Midbrain (tissue), 1 donor: ENCODE results near the gene MTARC1.

ENCODE experiments used
- DNase-seq: peaks from one replicate; lab custom pipeline; 2025; lab: John Stamatoyannopoulos, UW

MTARC1 gene

GRCh38 chr1:220806408-220806807, 19.7 kb downstream of the MTARC1 start:
- no peak for DNase-seq

DNA sequence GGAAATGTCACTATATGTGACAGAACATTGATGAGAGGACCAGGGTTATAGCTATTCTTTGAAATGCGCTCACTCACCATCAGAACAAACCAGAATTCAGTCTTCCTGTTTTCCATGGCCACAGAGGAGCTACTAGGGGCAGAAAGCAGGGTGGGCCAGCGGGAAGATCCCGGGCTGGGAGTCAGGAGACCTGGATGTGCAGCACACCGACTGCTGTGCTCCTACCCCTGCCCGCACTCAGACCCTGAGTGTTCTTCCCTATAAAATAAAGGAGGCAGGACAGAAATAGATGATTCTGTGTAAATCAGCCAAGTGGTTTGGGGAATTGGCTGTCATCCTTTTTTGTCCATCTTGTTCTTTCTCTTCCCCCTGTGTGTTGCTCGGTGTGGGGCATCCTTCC, 21.0 kb downstream of the MTARC1 start:
- DNase-seq = no peak

GRCh38 chr1:220808345-220809186, 21.9 kb downstream of the MTARC1 start:
- DNase-seq = no peak

DNA sequence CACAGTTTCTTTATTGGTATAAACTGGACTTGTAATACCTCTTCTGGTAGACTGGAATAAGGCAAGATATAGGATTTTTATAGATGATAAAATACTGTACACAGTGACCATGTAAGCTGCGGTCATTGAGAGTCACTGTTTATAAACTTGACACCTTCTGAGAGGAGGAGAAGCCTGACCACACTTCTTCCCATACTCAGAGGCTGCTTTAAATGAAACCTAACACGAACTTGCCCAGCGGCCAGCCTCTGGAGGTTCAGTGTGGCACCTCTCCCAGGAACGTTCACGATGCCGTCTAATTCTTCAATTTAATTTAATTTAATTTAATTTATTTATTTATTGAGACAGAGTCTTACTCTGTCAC, 22.5 kb downstream of the MTARC1 start:
- DNase-seq = no peak

GRCh38 chr1:220809704-220810103, 23.0 kb downstream of the MTARC1 start:
- no peak for DNase-seq

GRCh38 chr1:220810179-220810653, 23.5 kb downstream of the MTARC1 start:
- DNase-seq = peak; percentile 54

DNA sequence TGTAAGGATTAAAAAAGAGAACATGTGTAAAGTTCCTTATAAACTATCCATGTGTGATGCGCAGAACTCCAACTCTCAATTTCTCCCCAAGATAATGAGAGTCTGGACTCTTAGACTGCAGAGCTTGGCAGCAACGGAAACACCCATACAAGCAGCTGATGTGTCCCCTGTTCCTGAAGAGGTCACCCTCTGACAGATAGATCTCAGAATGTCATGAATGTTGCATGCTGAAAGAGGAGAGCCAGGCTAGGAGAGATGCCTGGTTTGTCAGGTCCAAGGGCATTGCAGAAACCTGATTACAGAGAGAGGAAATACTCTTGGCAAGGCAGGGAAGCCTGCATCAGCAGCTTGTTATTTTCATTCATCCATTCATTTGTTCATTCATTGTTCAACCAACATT, 24.2 kb downstream of the MTARC1 start:
- no peak for DNase-seq

- no peak for DNase-seq
Observed at GRCh38 chr1:220811695-220812094, 25.0 kb downstream of the MTARC1 start.

DNA sequence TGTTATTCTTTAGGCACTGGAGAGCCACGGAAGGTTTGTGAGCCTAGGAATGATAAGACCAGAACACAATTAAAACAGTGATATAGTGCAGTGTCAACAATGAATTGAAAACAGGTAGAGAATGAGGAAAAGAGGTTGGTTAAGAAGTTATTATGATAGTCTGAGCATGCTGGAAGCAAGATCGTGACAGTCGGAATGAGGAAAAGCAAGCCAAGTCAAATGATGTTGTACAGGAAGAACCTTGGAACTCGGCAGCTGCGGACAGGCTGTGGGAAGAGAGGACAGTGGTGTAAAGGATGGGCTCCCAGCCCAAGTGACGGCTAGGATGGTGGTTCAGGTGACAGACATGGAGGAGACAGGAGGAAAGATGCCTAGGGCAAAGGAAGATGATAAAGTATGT, 25.6 kb downstream of the MTARC1 start:
- DNase-seq = no peak

DNA sequence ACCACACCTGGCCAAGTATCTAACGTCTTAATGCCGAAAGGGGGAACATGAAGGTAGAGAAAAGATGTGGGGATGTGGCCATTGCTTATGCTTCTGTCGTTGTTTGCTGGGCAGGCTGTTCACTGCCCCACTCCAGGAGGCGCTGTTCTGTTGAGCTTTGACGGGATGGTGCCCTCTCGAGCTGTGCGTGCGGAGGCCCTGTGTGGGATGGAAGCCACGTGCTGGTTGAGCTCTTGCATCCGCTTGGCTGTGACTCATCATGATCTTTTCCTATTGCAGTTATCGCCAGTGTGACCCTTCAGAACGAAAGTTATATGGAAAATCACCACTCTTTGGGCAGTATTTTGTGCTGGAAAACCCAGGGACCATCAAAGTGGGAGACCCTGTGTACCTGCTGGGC, 26.3 kb downstream of the MTARC1 start:
- DNase-seq = no peak

GRCh38 chr1:220815409-220815808, 28.7 kb downstream of the MTARC1 start:
- no peak for DNase-seq

DNA sequence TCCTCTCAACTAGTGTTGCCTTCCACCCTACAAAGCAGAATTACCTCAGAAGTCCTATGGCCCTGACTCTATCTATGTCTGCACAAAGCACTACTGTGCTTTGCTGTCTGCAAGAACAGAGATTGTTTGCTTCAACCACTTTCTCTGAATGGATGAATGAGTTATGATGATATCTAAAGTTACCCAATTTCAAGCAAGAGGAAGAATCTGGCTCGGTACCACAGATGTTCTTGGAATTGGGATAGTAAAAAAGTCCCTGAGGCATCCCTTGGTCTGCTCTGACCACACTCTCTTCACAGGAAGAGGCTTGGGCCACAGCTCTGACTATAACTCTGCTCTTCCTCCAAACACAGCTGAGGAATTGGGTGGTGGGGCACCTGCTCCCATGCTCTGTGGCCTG, 31.2 kb downstream of the MTARC1 start:
- DNase-seq = no peak

GRCh38 chr1:220818421-220819173, 31.9 kb downstream of the MTARC1 start:
- no peak for DNase-seq

DNA sequence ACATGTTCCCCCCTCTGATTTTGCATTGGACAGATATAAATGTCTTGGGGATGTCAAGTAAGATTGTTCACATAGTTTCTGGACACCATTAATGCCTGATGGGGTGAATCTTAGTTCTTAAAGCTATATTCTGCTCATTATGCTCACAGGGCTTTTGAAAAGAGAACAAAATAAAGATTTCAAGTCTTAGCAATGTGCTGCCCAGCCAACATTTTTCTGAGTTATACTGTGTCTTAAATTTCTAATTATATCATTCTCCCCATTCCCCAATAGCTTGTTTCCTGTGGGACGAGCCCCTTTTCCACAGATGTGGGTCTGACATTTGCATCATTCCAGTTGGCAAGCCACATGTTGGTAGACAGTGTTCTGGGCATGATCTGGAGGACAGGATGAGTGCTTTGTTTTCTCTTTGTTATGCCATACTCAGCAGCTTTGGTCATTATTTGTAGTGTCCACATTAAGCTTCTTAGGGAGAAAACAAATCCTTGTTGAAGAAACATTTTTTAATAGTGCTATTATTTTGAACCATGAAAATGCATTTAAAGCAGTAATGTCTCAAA, 32.8 kb downstream of the MTARC1 start:
- no peak for DNase-seq

DNA sequence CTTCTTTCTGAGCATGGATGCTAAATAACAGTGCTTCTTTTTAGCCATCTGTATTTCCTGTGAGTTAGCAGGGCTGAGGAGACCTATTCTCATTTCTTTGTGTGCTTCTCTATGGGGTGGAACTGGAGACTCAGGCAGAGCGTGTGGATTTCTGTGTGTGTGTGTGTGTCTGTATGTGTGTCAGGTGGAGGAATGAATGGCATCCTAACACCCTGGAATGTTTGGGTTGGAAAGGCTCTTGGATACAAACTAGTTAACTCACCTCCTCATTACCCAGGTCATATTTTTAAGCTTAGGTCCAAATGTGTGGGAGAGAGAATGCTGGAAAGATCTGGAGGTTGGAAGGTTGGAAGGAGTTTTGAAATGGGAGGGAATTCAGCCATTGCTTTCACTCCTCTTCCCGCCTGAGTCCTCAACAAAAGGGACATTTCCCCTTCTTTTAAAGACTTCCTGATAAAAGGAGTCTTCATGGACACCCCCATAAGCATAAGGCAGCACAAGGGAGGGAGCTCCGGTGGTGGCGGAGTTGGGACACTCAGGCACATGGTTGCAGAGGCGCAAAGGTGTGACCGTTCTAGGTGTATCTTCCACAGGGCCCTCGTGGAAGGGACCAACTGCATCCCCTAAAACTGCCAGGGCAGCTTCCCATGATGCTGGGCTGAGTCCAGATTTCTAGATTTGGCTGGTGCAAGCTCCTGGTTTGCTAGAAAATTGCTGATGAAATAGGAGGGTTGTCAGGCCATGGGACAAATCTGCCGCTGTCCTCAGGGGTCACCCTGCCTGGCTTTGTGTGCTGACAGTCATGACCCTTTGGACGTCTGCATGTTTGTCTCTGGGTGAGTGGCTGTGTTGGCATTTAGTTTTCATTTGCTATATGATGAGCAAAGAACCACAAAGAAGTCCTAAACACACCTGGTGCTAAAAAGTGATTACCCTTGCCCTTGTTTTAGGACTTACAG, 37.6 kb downstream of the MTARC1 start:
- DNase-seq = no peak

DNA sequence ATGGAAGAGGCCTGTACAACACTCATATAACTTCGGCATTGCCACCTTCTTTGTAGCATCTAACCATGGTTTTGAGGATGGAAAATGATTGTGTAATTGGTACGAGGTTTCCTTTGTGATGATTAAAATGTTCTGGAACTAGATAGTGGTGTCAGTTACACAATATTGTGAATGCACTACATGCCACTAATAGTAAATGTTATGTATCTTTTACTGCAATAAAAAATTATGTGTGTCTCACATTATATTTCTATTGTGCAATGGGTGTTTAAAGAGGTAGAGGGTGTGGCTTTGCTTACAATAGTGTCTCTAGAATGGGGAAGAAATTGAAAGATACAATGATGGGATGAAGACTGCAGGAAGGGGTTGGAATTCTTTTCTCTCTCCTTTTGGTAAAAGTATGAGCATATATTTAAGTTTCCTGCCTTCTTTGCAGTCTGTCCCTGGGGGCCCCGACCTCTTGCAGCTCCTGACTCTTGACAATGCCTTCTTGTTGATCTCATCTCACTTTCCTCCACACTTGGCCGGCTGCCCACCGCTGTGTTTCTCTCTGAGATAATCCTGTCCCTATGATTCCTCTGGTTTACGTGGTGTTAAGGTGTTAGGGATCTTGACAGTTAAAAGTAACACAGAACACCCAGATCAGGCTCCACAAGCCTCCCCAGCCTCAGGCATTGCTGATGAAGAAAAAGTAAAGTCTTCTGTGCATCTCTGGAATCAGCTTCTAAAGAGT, 39.3 kb downstream of the MTARC1 start:
- no peak for DNase-seq

- no peak for DNase-seq
Observed at GRCh38 chr1:220826729-220827128, 40.0 kb downstream of the MTARC1 start.

GRCh38 chr1:220827445-220828178, 40.9 kb downstream of the MTARC1 start:
- no peak for DNase-seq

- DNase-seq = no peak
Observed at GRCh38 chr1:220828179-220828490, 41.4 kb downstream of the MTARC1 start.

DNA sequence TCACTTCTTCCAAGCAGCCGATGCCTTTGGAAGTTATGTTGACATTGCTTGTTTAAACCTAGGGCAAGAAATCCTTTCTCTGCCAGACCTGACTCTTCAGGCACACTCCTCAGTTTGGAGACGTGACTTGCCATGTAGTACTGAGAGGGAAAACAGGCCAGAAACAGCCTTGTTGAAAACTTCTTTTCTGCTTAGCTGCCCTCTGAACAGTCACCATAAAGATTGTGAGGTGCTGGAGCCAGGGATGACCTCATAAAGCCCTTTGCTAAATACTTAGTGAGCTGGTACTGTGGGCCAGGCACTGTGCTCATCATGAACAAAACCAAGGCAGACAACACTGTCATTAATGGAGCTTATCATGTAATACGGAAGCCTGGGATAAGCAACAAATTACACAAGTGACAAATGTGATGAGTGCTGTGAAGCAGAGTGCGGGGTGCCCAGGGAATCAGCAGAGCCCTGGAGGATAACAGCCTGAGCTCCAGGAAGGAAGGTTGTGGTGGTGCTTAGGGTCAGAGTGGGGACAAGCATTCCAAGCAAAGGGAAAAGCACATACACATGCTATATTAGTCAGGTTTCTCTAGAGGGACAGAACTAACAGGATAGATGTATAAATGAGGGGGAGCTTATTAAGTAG, 42.4 kb downstream of the MTARC1 start:
- no peak for DNase-seq
